HG03066 (cell line): Measurements from ENCODE around the gene ENGASE.
"Not testable (repeated sequence)": the region's sequence is repeated elsewhere in the genome, so short reads cannot be mapped to it uniquely, and the experiment has no call there.

ENCODE experiments used
- ATAC-seq: cut with Tn5 transposase; IDR thresholded peaks from one replicate; pipeline ENCODE4 v1.9.1; 2021; ENCODE audit warnings: low read depth; ENCODE audit not compliant: unreplicated experiment

ENGASE gene

GRCh38 chr17:79052131-79052530 is 22.5 kb upstream of the ENGASE start:
- ATAC-seq = no peak

GRCh38 chr17:79053251-79053925 is 21.2 kb upstream of the ENGASE start:
- ATAC-seq = no peak

GRCh38 chr17:79054200-79054960 is 20.2 kb upstream of the ENGASE start:
- no peak for ATAC-seq

- no peak for ATAC-seq
Observed at GRCh38 chr17:79055197-79055596, 19.4 kb upstream of the ENGASE start.

- ATAC-seq = no peak
Observed at GRCh38 chr17:79057737-79058385, 16.8 kb upstream of the ENGASE start.

- ATAC-seq = no peak
Observed at GRCh38 chr17:79062691-79063090, 11.9 kb upstream of the ENGASE start.

GRCh38 chr17:79064026-79064425 is 10.6 kb upstream of the ENGASE start:
- ATAC-seq = no peak

GRCh38 chr17:79065105-79065670 is 9.4 kb upstream of the ENGASE start:
- ATAC-seq = no peak

- ATAC-seq = no peak
Observed at GRCh38 chr17:79066963-79067362, 7.7 kb upstream of the ENGASE start.

- no peak for ATAC-seq
Observed at GRCh38 chr17:79070266-79070880, 4.3 kb upstream of the ENGASE start.

- no peak for ATAC-seq
Observed at GRCh38 chr17:79071161-79071740, 3.4 kb upstream of the ENGASE start.

- ATAC-seq = no peak
Observed at GRCh38 chr17:79072544-79072943, 2.1 kb upstream of the ENGASE start.

GRCh38 chr17:79073016-79073705 is 1.5 kb upstream of the ENGASE start:
- no peak for ATAC-seq

- no peak for ATAC-seq
Observed at GRCh38 chr17:79073706-79074088, 927 bp upstream of the ENGASE start.

- ATAC-seq = not testable (repeated sequence)
Observed at GRCh38 chr17:79074121-79074648, 439 bp upstream of the ENGASE start.

- peak; percentile 15 for ATAC-seq
Observed at GRCh38 chr17:79075446-79075750, 774 bp downstream of the ENGASE start.

- ATAC-seq = no peak
Observed at GRCh38 chr17:79075861-79076406, 1.3 kb downstream of the ENGASE start.

GRCh38 chr17:79077587-79077986 is 3.0 kb downstream of the ENGASE start:
- ATAC-seq = no peak

GRCh38 chr17:79078476-79079190 is 4.0 kb downstream of the ENGASE start:
- no peak for ATAC-seq
